Ascending aorta (tissue), 2 donors: Measurements from ENCODE around the gene IRF7. TPM values are rescaled to one million over a fixed set of nuclear protein-coding genes. Genes with fewer than 3 reads are reported as not detected.

Experiments
- DNase-seq, 2 donors: peaks; one replicate each; pipeline ENCODE4 v3.0.0-alpha.2; 2019; ENCODE audit warnings: low spot score in 2 of 2
- H3K27ac ChIP-seq, 2 donors: fragments of 200-600 bp; sonication (generic); one replicate each; pipeline ENCODE4 v1.5.1; 2016 to 2017; ENCODE audit warnings: mild to moderate bottlenecking in 1 of 2
- H3K27me3 ChIP-seq: fragments of 200-600 bp; sonication (generic); one replicate; pipeline ENCODE4 v1.5.1; 2017
- H3K36me3 ChIP-seq, 2 donors: fragments of 200-600 bp; sonication (generic); one replicate each; pipeline ENCODE4 v1.5.1; 2016
- H3K4me1 ChIP-seq, 2 donors: fragments of 200-600 bp; sonication (generic); one replicate each; pipeline ENCODE4 v1.5.1; 2016 to 2017; ENCODE audit warnings: mild to moderate bottlenecking in 1 of 2
- H3K4me3 ChIP-seq, 2 donors: fragments of 200-600 bp; sonication (generic); one replicate each; pipeline ENCODE4 v1.5.1; 2016 to 2017; ENCODE audit warnings: mild to moderate bottlenecking in 1 of 2
- H3K9me3 ChIP-seq, 2 donors: fragments of 200-600 bp; sonication (generic); one replicate each; pipeline ENCODE4 v1.5.1; 2016
- CTCF ChIP-seq, 3 experiments: fragments of 200-600 bp in 2 of 3; fragments of 450-650 bp in 1 of 3; sonication (generic) in 2 of 3; IDR thresholded peaks; one replicate each; pipeline ENCODE4 v1.5.1; 2016 to 2019; ENCODE audit warnings: antibody characterized with exemption in 3 of 3, mild to moderate bottlenecking in 1 of 3, moderate library complexity in 1 of 3
- intact Hi-C: fragments of 100-400 bp; cut with DNase I; formaldehyde crosslinking; loops from one replicate; pipeline ENCODE4 v1.15.1; 2023
- total RNA-seq: library from RNA; depleted of rRNA; stranded (reverse); fragments of >200 nt; gene quantifications from one replicate; pipeline ENCODE4 v1.1.0, GENCODE V29; 2016

IRF7 gene
- 44.6 TPM for total RNA-seq

GRCh38 chr11:615504-616319 is at the start of gene IRF7:
Gene IRF7 (minus strand): TSS chr11:615950. CDS start chr11:615364, 586 bp downstream.
- Histone ChIP-seq H3K4me3 (peak within 1 kb of the TSS; percentile 69 to 81), H3K27me3 (no peaks in the 10 kb centered on the region), H3K36me3 (peaks cover 25 to 33% of the 10 kb centered on the region in 2 donors), H3K4me1 (peaks cover 11 to 14% of the 10 kb centered on the region in 2 donors), H3K9me3 (no peaks in the 10 kb centered on the region), H3K27ac (peak within 1 kb of the TSS; percentile 90 to 94)
- DNase-seq = peak; percentile 85 to 98
- TF ChIP-seq CTCF (IDR thresholded peaks at IDR 0.05) = no peak
- intact Hi-C loops = loop anchor here (2.0 to 5.0 kb wide), 2 partner anchors 39 to 112 kb away; partner anchors contain the start of gene PHRF1

- no peak for DNase-seq
- intact Hi-C loops = no loop called here
- H3K27me3 ChIP-seq = no peaks in the 10 kb centered on the region
- peaks cover 19 to 32% of the 10 kb centered on the region in 2 donors for H3K36me3 ChIP-seq
- no peak overlapping the region for H3K4me3 ChIP-seq
- no peaks in the 10 kb centered on the region for H3K4me1 ChIP-seq
- no peaks in the 10 kb centered on the region for H3K9me3 ChIP-seq
- H3K27ac ChIP-seq = no peak overlapping the region
- TF ChIP-seq CTCF (IDR thresholded peaks at IDR 0.05) = no peak
Observed at GRCh38 chr11:665062-665703, 49.4 kb upstream of the IRF7 start.

GRCh38 chr11:662689-663274 is 47.0 kb upstream of the IRF7 start:
- H3K36me3 ChIP-seq = peaks cover 30 to 53% of the 10 kb centered on the region in 2 donors

DNA sequence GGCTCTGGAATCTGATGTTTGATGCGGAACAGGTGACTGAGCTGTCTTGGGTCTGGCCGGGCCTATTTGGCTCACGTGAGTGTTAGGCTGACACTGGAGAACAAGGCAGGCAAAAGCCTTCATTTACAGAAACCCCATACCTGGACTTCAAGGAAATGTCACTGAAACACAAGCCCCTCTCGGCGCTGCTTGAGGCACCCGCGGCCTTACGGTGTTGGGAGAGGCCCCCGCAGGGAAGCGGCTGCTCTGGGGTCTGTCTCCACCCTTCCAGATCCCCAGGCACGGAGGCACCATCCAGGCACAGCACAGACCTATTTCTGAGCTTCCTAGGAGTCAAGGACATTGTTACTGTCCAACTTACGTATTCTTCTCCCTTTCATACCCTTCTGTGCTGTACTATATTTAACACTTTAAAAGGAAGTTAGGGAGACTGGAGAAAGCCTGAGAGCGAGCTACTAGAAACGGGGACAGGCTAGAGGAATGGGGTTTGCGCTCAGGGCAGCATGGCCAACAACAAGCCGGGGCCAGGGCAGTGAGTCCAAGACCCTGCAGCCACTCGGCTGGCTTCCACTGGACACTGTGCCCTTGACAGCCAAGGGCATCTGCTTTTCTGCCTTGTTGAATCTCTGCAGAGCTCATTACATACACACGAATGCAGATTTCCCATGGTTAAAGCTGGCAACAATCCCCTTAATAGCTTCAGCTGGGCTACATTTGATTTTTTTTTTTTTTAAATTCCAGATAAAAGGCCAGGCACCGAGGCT is 45.1 kb upstream of the IRF7 start:
- TF ChIP-seq CTCF (IDR thresholded peaks at IDR 0.05) = no peak

More at GRCh38 chr11:662689-663274, 47.0 kb upstream of the IRF7 start:
- TF ChIP-seq CTCF (IDR thresholded peaks at IDR 0.05) = peak; percentile 64 to 81 (median 69)
- no peaks in the 10 kb centered on the region for H3K9me3 ChIP-seq
- intact Hi-C loops = loop anchor here (1.0 kb wide), 2 partner anchors 61 to 66 kb away; no protein-coding TSS in a partner anchor
- no peak overlapping the region for H3K27ac ChIP-seq
- DNase-seq = peak in 1 of 2 donors; percentile 78
- H3K4me1 ChIP-seq = no peaks in the 10 kb centered on the region
- H3K4me3 ChIP-seq = no peak overlapping the region
- H3K27me3 ChIP-seq = no peaks in the 10 kb centered on the region

DNA sequence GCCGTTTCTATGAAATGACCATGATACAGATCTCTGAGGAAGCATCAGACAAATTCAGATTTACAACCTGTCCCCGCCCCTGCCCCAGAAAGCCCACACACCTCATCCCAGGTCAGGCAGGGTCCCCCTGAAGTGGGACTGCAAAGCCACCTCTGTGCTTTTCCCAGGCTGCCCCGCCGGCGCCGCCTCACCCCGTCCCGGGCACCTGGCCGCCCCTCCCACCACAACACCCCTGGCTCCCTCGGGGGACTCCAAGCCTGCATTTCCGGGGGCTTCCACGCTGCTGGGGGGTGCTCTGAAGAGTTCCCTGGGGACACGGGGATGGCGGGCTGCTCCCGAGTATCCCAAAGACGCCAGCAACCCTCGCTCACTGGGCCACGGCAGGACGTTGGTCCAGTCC is 44.5 kb upstream of the IRF7 start:
- Histone ChIP-seq H3K36me3 (peaks cover 35 to 52% of the 10 kb centered on the region in 2 donors), H3K4me1 (no peaks in the 10 kb centered on the region), H3K27me3 (no peaks in the 10 kb centered on the region), H3K9me3 (no peaks in the 10 kb centered on the region), H3K4me3 (no peak overlapping the region), H3K27ac (no peak overlapping the region)
- intact Hi-C loops = no loop called here
- DNase-seq = no peak
- TF ChIP-seq CTCF (IDR thresholded peaks at IDR 0.05) = no peak

More for the DNA sequence above, 45.1 kb upstream of the IRF7 start:
- Histone ChIP-seq H3K27me3 (no peaks in the 10 kb centered on the region), H3K4me3 (no peak overlapping the region), H3K27ac (no peak overlapping the region), H3K9me3 (no peaks in the 10 kb centered on the region), H3K36me3 (peaks cover 35 to 58% of the 10 kb centered on the region in 2 donors), H3K4me1 (no peaks in the 10 kb centered on the region)
- intact Hi-C loops = no loop called here
- no peak for DNase-seq
